ENCODE measurements around the gene ACSS2.
A peak's percentile ranks its signal among the peaks of the same experiment; 100 is the strongest.

Gene ACSS2

DNA sequence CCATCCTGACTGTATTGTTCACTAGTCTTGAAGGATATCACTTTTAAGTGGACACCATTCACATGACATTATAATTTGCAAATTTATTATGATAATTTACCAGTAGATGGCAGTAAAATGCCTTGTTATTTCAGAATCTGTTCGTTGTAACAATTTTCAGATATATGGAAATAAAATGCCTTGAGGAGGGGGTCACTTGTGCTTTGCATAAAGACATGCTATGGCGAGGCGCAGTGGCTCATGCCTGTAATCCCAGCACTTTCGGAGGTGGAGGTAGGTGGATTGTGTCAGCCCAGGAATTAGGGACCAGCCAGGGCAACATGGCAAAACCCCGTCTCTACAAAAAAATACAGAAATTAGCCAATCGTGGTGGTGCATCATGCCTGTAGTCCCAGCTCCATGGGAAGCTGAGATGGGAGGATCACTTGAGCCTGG, 41.9 kb upstream of the ACSS2 start:
- Histone ChIP-seq H3K4me2 (ENCODE audit: low read length, poor library complexity, severe bottlenecking) (no peak overlapping the region), H3K18ac (ENCODE audit: low read depth in 1 of 2, low read length in 2 of 2) (no peak overlapping the region), H2AFZ (ENCODE audit: low read depth, low read length) (no peak overlapping the region), H4K8ac (ENCODE audit: low read length) (no peak overlapping the region), H2BK15ac (ENCODE audit: low read depth, poor library complexity, severe bottlenecking) (no peak overlapping the region), H3K9ac (ENCODE audit: low read length) (peak overlapping the region; percentile 60), H3K23ac (ENCODE audit: low read length in 2 of 2) (no peak overlapping the region), H3K79me1 (replicated peaks; ENCODE audit: low read length, poor library complexity, severe bottlenecking) (no peaks in the 10 kb centered on the region), H3K27ac (ENCODE audit: low read length, poor library complexity, severe bottlenecking) (no peak overlapping the region), H4K91ac (ENCODE audit: low read length) (no peak overlapping the region), H3K36me3 (ENCODE audit: control insufficient read depth in 1 of 2, insufficient read depth in 2 of 2, low read depth in 1 of 2, low read length in 2 of 2) (no peaks in the 10 kb centered on the region), H3K9me3 (ENCODE audit: control insufficient read depth, low read length) (no peaks in the 10 kb centered on the region), H2BK5ac (ENCODE audit: low read depth, low read length, poor library complexity, severe bottlenecking) (no peak overlapping the region), H3K4me3 (ENCODE audit: insufficient read depth in 1 of 2, low read depth in 1 of 2, low read length in 2 of 2) (peak overlapping the region in 1 of 2 experiments; percentile 60), H3K4me1 (ENCODE audit: control insufficient read depth, insufficient read depth, low read depth, low read length) (peaks cover 2% of the 10 kb centered on the region), H3K14ac (ENCODE audit: low read length in 2 of 2) (no peak overlapping the region), H3K4ac (ENCODE audit: low read depth in 1 of 2, low read length in 2 of 2) (no peak overlapping the region), H2AK5ac (ENCODE audit: low read length, severe bottlenecking) (no peak overlapping the region), H2BK120ac (ENCODE audit: low read depth, low read length) (no peak overlapping the region), H3K27me3 (ENCODE audit: control insufficient read depth in 1 of 2, insufficient read depth in 1 of 2, low read length in 2 of 2) (peaks cover 11 to 15% of the 10 kb centered on the region in 2 experiments), H2BK12ac (ENCODE audit: low read length in 2 of 2) (no peak overlapping the region)
- peak; percentile 55 for DNase-seq
- 76% methylated on average over 6 of the region's 6 CpGs for whole genome bisulfite sequencing

DNA sequence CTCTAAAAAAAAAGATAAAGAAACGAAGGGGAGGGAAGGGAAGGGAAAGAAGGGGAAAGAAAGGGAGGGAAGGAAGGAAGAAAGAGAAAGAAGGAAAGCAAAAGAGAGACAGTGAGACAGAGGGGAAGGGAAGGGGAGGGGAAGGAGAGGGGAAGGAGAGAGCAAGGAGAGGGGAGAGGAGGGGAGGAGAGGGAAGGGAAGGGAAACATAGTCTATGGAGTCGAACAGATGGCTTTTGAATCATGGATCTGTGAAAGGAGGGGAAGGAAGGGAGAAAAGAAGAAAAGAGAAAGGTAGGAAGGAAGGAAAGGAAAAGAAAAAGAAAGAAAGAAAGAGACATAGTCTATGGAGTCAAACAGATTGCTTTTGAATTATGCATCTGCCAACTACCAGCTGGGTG, 34.3 kb upstream of the ACSS2 start:
- Histone ChIP-seq H4K91ac (ENCODE audit: low read length) (no peak overlapping the region), H3K4me3 (ENCODE audit: insufficient read depth in 1 of 2, low read depth in 1 of 2, low read length in 2 of 2) (no peak overlapping the region), H2BK12ac (ENCODE audit: low read length in 2 of 2) (no peak overlapping the region), H3K4ac (ENCODE audit: low read depth in 1 of 2, low read length in 2 of 2) (no peak overlapping the region), H3K79me1 (replicated peaks; ENCODE audit: low read length, poor library complexity, severe bottlenecking) (no peaks in the 10 kb centered on the region), H3K4me2 (ENCODE audit: low read length, poor library complexity, severe bottlenecking) (no peak overlapping the region), H2AFZ (ENCODE audit: low read depth, low read length) (no peak overlapping the region), H3K23ac (ENCODE audit: low read length in 2 of 2) (no peak overlapping the region), H3K18ac (ENCODE audit: low read depth in 1 of 2, low read length in 2 of 2) (no peak overlapping the region), H3K27me3 (ENCODE audit: control insufficient read depth in 1 of 2, insufficient read depth in 1 of 2, low read length in 2 of 2) (no peaks in the 10 kb centered on the region), H3K9ac (ENCODE audit: low read length) (no peak overlapping the region), H3K4me1 (ENCODE audit: control insufficient read depth, insufficient read depth, low read depth, low read length) (no peaks in the 10 kb centered on the region), H2BK15ac (ENCODE audit: low read depth, poor library complexity, severe bottlenecking) (no peak overlapping the region), H2BK5ac (ENCODE audit: low read depth, low read length, poor library complexity, severe bottlenecking) (no peak overlapping the region), H3K14ac (ENCODE audit: low read length in 2 of 2) (no peak overlapping the region), H2BK120ac (ENCODE audit: low read depth, low read length) (no peak overlapping the region), H4K8ac (ENCODE audit: low read length) (no peak overlapping the region), H3K36me3 (ENCODE audit: control insufficient read depth in 1 of 2, insufficient read depth in 2 of 2, low read depth in 1 of 2, low read length in 2 of 2) (peaks cover 7 to 10% of the 10 kb centered on the region in 2 experiments), H2AK5ac (ENCODE audit: low read length, severe bottlenecking) (no peak overlapping the region), H3K9me3 (ENCODE audit: control insufficient read depth, low read length) (no peaks in the 10 kb centered on the region), H3K27ac (ENCODE audit: low read length, poor library complexity, severe bottlenecking) (no peak overlapping the region)
- DNase-seq: no peak
- WGBS: 69% methylated on average over 2 of the region's 2 CpGs

DNA sequence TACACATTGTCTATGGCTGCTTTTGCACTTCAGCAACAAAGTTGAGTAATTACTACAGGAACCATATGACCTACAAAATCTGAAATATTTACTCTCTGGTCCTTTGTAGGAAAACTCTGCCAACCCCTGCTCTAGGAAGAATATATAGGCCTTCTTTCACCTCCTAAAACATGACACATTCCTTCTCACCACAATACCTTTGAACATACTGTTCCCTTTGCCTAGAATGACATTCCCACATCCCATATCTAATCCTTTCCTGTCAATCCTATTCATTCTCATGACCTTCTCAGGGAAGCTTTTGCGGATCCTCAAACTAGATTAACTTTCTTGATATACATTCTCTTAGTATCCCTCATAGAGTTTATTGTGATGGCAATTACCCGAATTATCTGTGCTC, 33.0 kb upstream of the ACSS2 start:
- no peak overlapping the region for H2BK5ac ChIP-seq (ENCODE audit: low read depth, low read length, poor library complexity, severe bottlenecking)
- WGBS: 100% methylated on average over 2 of the region's 2 CpGs

GRCh38 chr20:34848597-34848996, 27.8 kb upstream of the ACSS2 start:
- WGBS: 99% methylated on average over 5 of the region's 5 CpGs
- no peak overlapping the region for H3K4me2 ChIP-seq (ENCODE audit: low read length, poor library complexity, severe bottlenecking)
- H3K18ac ChIP-seq (ENCODE audit: low read depth in 1 of 2, low read length in 2 of 2): no peak overlapping the region
- H2AK5ac ChIP-seq (ENCODE audit: low read length, severe bottlenecking): no peak overlapping the region
- H3K4me3 ChIP-seq (ENCODE audit: insufficient read depth in 1 of 2, low read depth in 1 of 2, low read length in 2 of 2): no peak overlapping the region
- H3K14ac ChIP-seq (ENCODE audit: low read length in 2 of 2): no peak overlapping the region
- no peak overlapping the region for H3K27ac ChIP-seq (ENCODE audit: low read length, poor library complexity, severe bottlenecking)
- no peak overlapping the region for H3K9ac ChIP-seq (ENCODE audit: low read length)
- H3K79me1 ChIP-seq (replicated peaks; ENCODE audit: low read length, poor library complexity, severe bottlenecking): no peaks in the 10 kb centered on the region
- no peak overlapping the region for H3K4ac ChIP-seq (ENCODE audit: low read depth in 1 of 2, low read length in 2 of 2)
- H2BK15ac ChIP-seq (ENCODE audit: low read depth, poor library complexity, severe bottlenecking): no peak overlapping the region
- no peak overlapping the region for H2AFZ ChIP-seq (ENCODE audit: low read depth, low read length)
- no peak overlapping the region for H2BK120ac ChIP-seq (ENCODE audit: low read depth, low read length)
- H2BK5ac ChIP-seq (ENCODE audit: low read depth, low read length, poor library complexity, severe bottlenecking): no peak overlapping the region
- H4K91ac ChIP-seq (ENCODE audit: low read length): no peak overlapping the region
- H3K4me1 ChIP-seq (ENCODE audit: control insufficient read depth, insufficient read depth, low read depth, low read length): peaks cover 7% of the 10 kb centered on the region
- no peak overlapping the region for H2BK12ac ChIP-seq (ENCODE audit: low read length in 2 of 2)
- H3K36me3 ChIP-seq (ENCODE audit: control insufficient read depth in 1 of 2, insufficient read depth in 2 of 2, low read depth in 1 of 2, low read length in 2 of 2): peaks cover 32 to 54% of the 10 kb centered on the region in 2 experiments
- H3K23ac ChIP-seq (ENCODE audit: low read length in 2 of 2): no peak overlapping the region
- H3K27me3 ChIP-seq (ENCODE audit: control insufficient read depth in 1 of 2, insufficient read depth in 1 of 2, low read length in 2 of 2): no peaks in the 10 kb centered on the region
- H4K8ac ChIP-seq (ENCODE audit: low read length): no peak overlapping the region
- H3K9me3 ChIP-seq (ENCODE audit: control insufficient read depth, low read length): no peaks in the 10 kb centered on the region
- DNase-seq: no peak

More for the DNA sequence above, 33.0 kb upstream of the ACSS2 start:
- no peaks in the 10 kb centered on the region for H3K4me1 ChIP-seq (ENCODE audit: control insufficient read depth, insufficient read depth, low read depth, low read length)
- H3K4me2 ChIP-seq (ENCODE audit: low read length, poor library complexity, severe bottlenecking): no peak overlapping the region
- H4K8ac ChIP-seq (ENCODE audit: low read length): no peak overlapping the region
- H2AFZ ChIP-seq (ENCODE audit: low read depth, low read length): no peak overlapping the region
- no peak overlapping the region for H2BK15ac ChIP-seq (ENCODE audit: low read depth, poor library complexity, severe bottlenecking)
- no peak overlapping the region for H3K9ac ChIP-seq (ENCODE audit: low read length)
- H3K23ac ChIP-seq (ENCODE audit: low read length in 2 of 2): no peak overlapping the region
- H2BK120ac ChIP-seq (ENCODE audit: low read depth, low read length): no peak overlapping the region
- peaks cover 10 to 17% of the 10 kb centered on the region in 2 experiments for H3K36me3 ChIP-seq (ENCODE audit: control insufficient read depth in 1 of 2, insufficient read depth in 2 of 2, low read depth in 1 of 2, low read length in 2 of 2)
- H3K4ac ChIP-seq (ENCODE audit: low read depth in 1 of 2, low read length in 2 of 2): no peak overlapping the region
- no peaks in the 10 kb centered on the region for H3K9me3 ChIP-seq (ENCODE audit: control insufficient read depth, low read length)
- no peak overlapping the region for H4K91ac ChIP-seq (ENCODE audit: low read length)
- H3K18ac ChIP-seq (ENCODE audit: low read depth in 1 of 2, low read length in 2 of 2): no peak overlapping the region
- no peak overlapping the region for H3K27ac ChIP-seq (ENCODE audit: low read length, poor library complexity, severe bottlenecking)
- H2AK5ac ChIP-seq (ENCODE audit: low read length, severe bottlenecking): no peak overlapping the region
- no peak overlapping the region for H3K14ac ChIP-seq (ENCODE audit: low read length in 2 of 2)
- no peaks in the 10 kb centered on the region for H3K79me1 ChIP-seq (replicated peaks; ENCODE audit: low read length, poor library complexity, severe bottlenecking)
- H3K27me3 ChIP-seq (ENCODE audit: control insufficient read depth in 1 of 2, insufficient read depth in 1 of 2, low read length in 2 of 2): no peaks in the 10 kb centered on the region
- H3K4me3 ChIP-seq (ENCODE audit: insufficient read depth in 1 of 2, low read depth in 1 of 2, low read length in 2 of 2): no peak overlapping the region
- no peak for DNase-seq
- no peak overlapping the region for H2BK12ac ChIP-seq (ENCODE audit: low read length in 2 of 2)
